Activated naive CD8-positive, alpha-beta T cell treated with anti-CD3 and anti-CD28 coated beads, Interleukin-2, amount 50 U/mL, for 16 hours (primary cell): ENCODE results near the gene UTP18.
A peak's percentile ranks its signal among the peaks of the same experiment; 100 is the strongest.
"Not testable (repeated sequence)": the region's sequence is repeated elsewhere in the genome, so short reads cannot be mapped to it uniquely, and the experiment has no call there.

ENCODE experiments used
- DNase-seq: peaks from one replicate; pipeline ENCODE4 v3.0.0-alpha.2; 2020; ENCODE audit warnings: low read depth, low spot score

UTP18 gene

DNA sequence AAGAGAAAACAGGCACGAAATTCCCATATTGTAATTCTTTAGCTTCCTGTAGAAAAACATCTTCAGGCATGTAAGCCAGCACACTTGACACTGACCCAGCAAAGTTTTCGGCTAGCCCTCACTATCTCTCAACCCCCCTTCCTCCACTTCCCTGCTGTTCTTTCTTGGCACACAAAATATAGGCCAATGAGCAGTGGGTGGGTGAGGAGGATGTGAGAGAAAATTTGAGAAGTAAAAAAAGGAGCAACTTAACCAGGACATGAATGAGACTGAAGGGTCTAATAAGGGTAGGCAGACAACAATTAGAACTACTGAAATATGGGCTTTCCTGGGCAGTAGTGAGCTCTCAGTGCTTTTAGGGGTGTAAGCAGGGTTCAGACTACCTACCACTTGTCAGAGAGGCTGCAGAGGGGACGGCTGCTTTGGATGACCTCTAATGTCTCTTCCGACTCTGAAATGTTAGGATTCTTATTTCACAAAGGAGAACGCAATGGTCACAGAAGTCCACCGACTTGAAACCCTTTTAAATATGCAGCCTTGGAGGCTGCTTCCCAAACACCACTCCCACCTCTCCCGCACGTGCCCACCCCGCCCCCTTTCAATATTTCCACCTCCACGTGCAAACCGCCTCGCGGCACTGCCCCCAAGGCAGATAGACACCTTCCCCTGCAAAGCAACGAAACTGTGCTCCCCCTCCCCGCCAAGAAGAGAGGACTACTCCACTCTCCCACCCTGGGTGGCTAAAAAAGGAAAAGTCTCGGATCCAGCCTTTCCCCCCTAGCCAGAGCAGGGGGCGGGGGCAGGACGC is 1.4 kb upstream of the UTP18 start:
- no peak for DNase-seq

DNA sequence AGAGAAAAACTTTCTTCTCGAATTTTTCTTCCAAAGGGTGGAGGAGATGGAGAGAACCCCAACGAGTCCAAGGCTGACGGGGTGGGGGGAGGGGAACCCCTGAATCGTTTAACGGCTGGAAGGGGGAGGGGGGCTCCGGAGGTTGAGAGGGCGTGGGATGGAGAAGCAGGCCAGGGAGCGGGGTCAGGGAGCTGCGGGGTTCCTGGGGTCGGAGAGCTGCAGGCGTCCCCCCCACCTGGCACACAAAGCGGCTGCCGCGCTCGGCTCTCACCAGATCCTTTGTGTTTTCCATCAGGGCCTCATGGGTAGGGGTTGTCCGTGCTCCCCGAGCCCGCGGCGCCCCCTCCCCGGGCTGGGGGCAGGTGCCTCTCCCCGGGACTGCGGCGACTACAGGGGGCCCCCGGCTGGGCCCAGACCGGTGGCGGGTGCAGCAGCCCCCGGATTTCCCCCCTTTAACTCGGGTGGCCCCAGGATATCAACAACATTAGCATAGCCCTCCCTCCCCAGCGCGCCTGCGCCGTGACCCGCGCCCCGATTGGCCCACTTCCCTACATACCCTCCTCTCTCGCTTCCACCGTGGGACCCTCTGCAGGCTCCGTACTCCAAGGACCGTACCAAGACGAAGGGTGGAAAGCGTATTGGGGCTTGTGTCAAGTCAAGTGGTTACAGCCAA is 646 bp upstream of the UTP18 start, which contains the start of gene MBTD1:
TSS of gene MBTD1 (minus strand) at position 486 of the 673 bp plus-strand sequence. CDS start 34,888 bp downstream, outside the sequence.
- DNase-seq, result peak; percentile 83

DNA sequence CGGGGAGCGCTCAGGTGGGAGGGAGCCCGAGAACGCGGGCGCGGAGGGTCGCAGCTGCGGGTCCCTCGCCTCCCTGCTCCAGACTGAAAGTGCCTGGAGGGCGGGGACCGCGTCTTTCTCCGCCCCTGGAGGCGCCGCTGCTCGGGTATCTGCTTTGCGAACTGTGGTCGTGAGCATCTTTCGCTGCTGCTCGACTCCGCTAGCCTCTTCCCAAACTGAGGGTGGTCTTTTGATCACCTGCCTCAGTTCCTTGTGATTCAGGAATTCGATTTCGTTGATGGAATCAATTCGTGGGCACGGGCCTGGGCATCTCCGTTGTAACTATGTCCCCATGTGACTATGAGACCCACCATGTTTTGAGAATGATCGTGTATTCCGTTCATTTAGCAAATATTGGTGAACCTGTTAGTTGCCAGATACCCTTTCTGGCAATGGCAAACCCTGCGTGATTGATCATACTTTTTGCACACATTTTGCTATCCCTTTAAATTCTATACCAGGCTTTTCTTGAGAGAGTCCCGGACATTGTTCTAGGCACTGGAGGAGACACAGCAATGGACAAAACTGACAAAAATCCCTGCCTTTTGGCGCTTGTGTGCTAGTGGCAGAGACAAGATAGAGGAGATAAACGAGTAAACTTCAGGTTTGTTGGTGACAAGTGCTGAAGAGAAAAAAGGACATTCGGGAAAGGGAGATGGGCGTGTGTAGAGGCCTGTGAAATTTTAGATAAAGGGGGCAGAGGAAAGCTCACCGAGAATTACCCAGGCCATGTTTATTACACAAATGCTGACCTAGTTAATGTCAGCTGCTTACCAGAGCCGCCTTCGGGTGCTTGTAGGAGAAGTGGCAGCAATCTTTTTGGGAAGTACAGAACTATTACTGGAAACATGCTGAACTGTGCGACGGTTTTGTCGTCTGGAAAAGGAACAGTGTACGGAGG is 948 bp downstream of the UTP18 start:
- no peak for DNase-seq

- DNase-seq, result no peak
Observed at GRCh38 chr17:51263006-51263405, 2.7 kb downstream of the UTP18 start.

DNA sequence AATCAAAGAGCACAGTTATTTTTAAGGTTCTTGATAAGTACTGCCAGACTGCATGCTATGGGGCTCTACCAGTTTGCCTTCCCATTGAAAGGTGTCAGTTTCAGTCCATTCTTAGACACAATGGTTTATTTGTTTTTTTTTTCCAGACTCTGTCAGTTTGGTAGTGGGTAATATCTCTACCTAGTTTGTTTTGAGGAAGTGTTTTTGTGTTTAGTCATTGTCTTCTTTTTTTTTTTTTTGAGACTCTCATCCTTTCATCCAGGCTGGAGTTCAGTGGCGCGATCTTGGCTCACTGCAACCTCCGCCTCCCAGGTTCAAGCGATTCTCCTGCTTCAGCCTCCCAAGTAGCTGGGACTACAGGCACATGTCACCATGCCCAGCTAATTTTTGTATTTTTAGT is 4.1 kb downstream of the UTP18 start:
- not testable (repeated sequence) for DNase-seq

- no peak for DNase-seq
Observed at GRCh38 chr17:51269991-51270390, 9.6 kb downstream of the UTP18 start.

DNA sequence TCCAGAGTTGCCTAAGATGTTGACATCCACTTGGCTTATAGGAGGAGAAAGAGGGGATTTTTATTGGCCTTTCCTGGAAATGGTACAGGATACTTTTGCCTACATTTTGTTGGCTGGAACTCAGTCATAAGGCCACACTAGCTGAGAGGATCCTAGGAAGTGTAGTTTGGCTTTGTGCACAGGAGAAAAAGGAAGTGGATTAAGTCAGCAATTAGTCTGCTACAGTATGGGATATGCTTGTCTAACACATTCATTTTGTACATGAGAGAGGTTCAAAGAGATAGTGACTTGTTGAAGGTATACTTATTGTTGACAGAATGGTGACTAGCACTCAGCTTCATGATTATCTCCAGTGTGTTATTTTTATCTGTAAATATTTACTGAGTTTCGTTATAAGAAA is 10.3 kb downstream of the UTP18 start:
- no peak for DNase-seq

DNA sequence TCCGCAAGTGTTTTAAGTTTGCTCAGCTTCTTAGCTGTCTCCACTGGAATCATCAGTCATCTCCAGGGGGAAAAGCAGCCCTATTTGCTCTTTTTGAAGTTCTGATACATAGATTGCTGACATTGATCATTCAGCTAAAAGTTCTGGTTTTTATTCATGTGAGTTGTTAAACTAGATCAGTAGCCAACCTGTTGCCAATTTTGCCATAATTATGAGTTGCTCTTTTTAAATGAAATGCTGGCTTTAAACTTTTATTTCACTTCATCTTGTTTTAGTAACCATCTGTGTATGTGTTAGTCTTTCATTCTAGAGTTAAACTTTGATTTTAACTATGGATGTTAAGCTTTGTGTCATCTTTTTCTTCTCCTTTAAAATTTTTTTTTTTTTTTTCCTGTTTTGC is 12.5 kb downstream of the UTP18 start:
- DNase-seq, result no peak

DNA sequence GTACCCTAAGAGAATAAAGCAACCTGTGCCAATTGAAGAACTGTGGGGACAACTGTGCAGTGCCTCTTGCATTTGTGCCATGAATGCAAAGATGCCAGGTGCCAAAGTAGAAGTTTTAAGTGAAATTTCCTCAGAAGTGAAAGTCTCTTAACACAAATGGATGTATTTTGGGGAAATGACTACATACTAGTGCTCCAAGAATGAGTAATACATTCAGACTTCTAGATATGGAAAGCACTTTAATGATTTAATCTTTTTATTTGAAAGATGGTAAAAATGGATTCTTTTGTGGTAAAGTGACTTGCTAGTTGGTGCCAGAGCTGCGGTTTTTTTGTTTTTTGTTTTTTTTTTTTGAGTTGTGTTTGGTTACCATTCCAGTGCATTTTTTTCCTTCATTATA is 15.0 kb downstream of the UTP18 start:
- no peak for DNase-seq

DNA sequence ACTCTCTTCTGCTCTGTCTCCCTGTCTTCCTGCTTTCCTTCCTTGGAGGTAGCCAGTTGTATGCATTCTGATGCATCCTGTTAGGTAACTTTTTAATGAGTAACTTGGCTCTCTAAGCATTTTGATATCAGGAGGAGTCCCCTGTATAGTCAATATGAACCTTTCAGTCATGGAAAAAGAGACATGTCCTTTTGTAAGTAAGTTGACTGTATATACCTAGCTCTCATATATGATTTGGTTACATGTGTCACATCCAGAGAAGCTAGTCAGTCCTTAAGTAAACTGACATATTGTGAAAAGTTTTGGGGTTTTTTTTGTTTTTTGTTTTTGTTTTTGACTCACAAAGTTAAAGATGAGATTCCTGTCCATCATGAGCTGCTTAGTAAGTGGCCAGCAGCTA is 18.8 kb downstream of the UTP18 start:
- no peak for DNase-seq

DNA sequence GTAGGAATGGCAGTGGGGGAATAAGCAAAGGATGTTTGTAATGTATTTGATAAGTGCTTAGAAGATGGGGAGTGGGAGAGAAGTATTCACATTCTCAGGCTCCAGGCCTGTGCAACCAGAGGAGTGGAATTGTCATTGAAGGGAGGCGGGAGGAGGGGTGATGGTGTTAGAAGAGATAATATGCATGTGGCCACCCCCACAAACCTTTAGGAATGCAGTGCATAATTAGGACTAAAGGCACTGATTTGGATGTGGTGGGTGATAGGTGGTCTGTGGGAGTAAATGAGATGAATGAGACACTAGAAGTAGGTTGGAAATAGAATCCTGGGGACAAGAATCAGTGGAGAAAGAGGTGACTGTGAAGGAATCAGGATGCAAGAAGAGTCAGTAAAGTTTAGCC is 27.1 kb downstream of the UTP18 start:
- DNase-seq, result no peak

DNA sequence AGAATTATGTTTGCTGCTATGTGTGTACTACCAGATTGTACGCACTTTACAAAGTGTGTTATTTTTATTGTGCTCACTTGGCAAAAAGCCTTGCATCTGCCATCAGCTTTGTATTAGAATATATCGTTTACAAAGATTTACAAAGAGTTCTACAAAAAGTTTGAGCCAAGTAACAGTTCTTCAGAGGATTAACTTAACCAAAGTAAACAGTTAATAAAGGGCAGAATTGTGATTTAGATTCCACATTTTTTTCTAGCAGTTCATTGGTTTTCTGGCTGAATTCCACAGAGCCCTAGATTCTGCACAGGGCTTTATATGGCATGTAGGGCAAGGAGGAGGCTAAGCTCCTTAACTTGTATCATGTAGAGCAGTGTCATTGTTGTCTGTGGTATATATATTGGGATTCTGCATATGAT is 29.4 kb downstream of the UTP18 start:
- DNase-seq, result no peak

GRCh38 chr17:51294338-51294737 is 34.0 kb downstream of the UTP18 start:
- DNase-seq, result not testable (repeated sequence)

DNA sequence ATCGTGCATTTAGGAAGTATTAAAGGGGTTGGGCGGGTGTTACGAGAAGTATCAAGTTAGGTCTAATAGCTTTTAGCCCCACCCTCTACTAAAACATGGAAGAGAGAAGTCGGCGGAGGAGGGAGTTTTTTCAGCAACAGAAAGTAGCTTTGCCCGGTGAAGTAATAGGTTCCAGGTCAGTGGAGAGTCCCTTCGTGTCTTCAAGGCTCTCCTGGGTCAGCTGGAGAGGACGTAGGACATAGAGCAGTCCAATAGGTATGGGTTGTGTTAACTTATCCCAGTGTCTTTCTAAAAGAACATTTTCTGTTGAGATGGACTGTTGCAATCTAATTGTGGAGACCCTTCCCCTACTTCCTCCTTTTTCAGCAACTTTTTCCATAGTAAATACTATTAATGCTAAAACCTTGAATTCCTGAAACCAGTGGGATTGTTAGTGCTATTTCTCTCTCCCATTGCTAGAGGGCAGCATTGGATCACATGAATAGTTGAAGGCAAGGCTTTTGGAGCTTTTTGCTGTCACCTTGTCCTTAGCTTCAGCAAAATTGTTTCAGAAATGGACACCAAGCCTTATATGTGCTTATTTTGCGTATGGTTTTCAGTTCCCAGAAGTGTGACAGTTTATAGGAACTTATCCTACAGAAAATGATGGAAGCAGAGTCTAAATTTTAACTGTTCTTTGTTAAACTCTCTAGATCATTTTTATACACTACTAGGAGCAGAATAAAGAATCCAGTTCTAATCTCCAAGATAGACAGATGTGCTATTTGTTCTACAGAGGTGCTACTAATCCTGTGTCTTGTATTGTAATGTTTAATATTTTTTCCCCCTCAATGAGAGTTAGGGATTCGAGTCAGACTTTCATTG is 38.4 kb downstream of the UTP18 start:
- no peak for DNase-seq

- no peak for DNase-seq
Observed at GRCh38 chr17:51299859-51300258, 39.5 kb downstream of the UTP18 start.

- no peak for DNase-seq
Observed at GRCh38 chr17:51305182-51305581, 44.8 kb downstream of the UTP18 start.

DNA sequence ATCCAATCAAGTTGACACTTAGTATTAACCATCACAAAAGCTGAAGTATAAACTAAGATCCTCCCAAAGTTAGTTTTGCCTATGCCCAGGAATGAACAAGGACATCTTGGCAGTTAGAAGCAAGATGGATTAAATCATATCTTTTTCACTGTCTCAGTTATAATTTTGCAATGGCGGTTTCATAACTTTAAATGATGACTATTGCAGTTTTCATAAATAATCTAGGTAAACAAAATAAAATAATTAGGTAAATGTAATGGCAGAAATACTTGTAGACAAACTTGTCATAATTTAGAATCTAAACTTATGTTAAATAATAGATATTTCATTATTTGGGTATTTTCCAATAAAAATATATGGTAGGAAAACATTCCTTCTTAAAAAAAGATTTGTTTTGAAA is 51.7 kb downstream of the UTP18 start:
- not testable (repeated sequence) for DNase-seq

DNA sequence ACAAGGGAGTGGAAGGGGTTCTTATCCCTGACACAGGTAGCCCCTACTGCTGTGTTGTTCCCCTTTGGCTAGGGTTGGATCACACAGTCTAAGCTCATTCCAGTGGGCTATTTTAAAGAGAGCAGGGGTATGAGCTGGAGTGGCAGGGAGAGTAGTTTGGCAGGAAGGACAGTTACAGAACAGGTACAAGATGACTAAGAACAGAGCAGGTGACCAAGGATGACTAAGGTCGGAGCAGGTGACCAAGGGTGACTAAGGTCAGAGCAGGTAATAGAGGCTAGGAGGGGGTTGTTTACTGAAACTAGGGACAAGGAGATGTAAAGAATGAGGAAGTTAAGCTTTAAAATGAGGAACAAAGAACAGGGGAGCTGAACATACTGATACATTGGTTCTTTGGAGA is 58.8 kb downstream of the UTP18 start:
- DNase-seq, result no peak

GRCh38 chr17:51322390-51323029 is 62.2 kb downstream of the UTP18 start:
- no peak for DNase-seq

DNA sequence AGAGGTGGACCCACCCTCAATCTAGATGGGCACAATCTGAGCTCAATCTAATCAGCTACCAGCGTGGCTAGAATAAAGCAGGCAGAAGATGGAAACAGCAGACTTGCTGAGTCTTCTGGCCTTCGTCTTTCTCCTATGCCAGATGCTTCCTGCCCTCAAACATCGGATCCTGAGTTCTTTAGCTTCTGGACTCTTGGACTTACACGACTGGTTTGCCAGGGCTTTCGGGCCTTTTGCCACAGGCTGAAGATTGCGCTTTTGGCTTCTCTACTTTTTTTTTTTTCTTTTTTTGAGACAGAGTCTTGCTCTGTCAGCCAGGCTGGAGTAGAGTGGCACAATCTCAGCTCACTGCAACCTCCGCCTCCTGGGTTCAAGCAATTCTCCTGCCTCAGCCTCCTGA is 65.1 kb downstream of the UTP18 start:
- no peak for DNase-seq
